Kidney (tissue), 14 donors: Measurements from ENCODE around the gene ATP1A3. TPM values are rescaled to one million over a fixed set of nuclear protein-coding genes. Genes with fewer than 3 reads are reported as not detected.

Experiments used
- DNase-seq, 5 donors: peaks; one replicate each; pipeline ENCODE4 v3.0.0-alpha.2; 2013 to 2020
- FAIRE-seq: peaks from 2 replicates; lab custom pipeline; 2012; peaks lifted over from hg19 to GRCh38; lab: Jason Lieb, UNC
- H3K27ac ChIP-seq, 2 donors: one replicate each; pipeline ENCODE4 v1.7.0; 2013; ENCODE audit warnings: low read depth in 2 of 2, low read length in 2 of 2, inconsistent platforms in 1 of 2
- H3K27me3 ChIP-seq: one replicate; pipeline ENCODE4 v1.7.1; 2013; ENCODE audit warnings: low read length, inconsistent platforms; ENCODE audit not compliant: control insufficient read depth, insufficient read depth
- H3K36me3 ChIP-seq, 3 donors: one replicate each; pipeline versions ENCODE4 v1.7.0 to v1.7.1; 2013; ENCODE audit warnings: low read length in 3 of 3, control low read depth in 1 of 3, inconsistent platforms in 1 of 3; ENCODE audit not compliant: insufficient read depth in 3 of 3, control insufficient read depth in 2 of 3
- H3K4me1 ChIP-seq, 3 donors: one replicate each; pipeline versions ENCODE4 v1.7.0 to v1.7.1; 2013; ENCODE audit warnings: low read length in 3 of 3, inconsistent platforms in 1 of 3, low read depth in 1 of 3; ENCODE audit not compliant: control insufficient read depth in 2 of 3, insufficient read depth in 2 of 3
- H3K4me3 ChIP-seq, 3 donors: one replicate each; pipeline versions ENCODE4 v1.7.0 to v1.8.1; 2013; ENCODE audit warnings: low read length in 3 of 3, control low read depth in 1 of 3, inconsistent platforms in 1 of 3
- H3K9ac ChIP-seq, 3 donors: one replicate each; pipeline versions ENCODE4 v1.7.0 to v1.7.1; 2013; ENCODE audit warnings: low read length in 3 of 3, control low read depth in 1 of 3, inconsistent platforms in 1 of 3
- H3K9me3 ChIP-seq, 3 donors: one replicate each; pipeline versions ENCODE4 v1.7.0 to v1.7.1; 2013; ENCODE audit warnings: low read length in 3 of 3, control low read depth in 1 of 3, inconsistent platforms in 1 of 3; ENCODE audit not compliant: control insufficient read depth in 2 of 3, insufficient read depth in 1 of 3
- intact Hi-C: fragments of 100-400 bp; cut with DNase I; formaldehyde crosslinking; loops from one replicate; pipeline ENCODE4 v1.11.1; 2022
- polyA plus RNA-seq: library from polyadenylated mRNA; stranded (reverse); fragments of 350-450 nt; fragmentation: Illumina TruSeq; extraction: RNeasy Lipid Tissue Mini Kit (QIAGEN cat#74804); gene quantifications from one replicate; pipeline ENCODE4 v1.2.3, GENCODE V29; 2014; ENCODE audit warnings: low read depth, low replicate concordance; ENCODE audit not compliant: insufficient read depth
- total RNA-seq: library from RNA; stranded (reverse); fragmentation: NEBNext Ultra II Directional; extraction: Animal tissue kit (Norgen Biotek cat#: 25700); gene quantifications from one replicate; pipeline ENCODE4 v1.2.1, GENCODE V29; 2021
- TF ChIP-seq, protein P1 (sequence below): IDR thresholded peaks from 3 replicates; pipeline ENCODE4 v1.5.1; 2012; ENCODE audit warnings: mild to moderate bottlenecking, moderate library complexity, borderline replicate concordance; ENCODE audit not compliant: insufficient read depth; ENCODE audit errors: extremely low read depth
- donor health status: control.
- donor health status: control.
- donor health status: control.
- donor health status: control.
- donor health status: control.
- donor health status: DM: yes; HTN: yes; CAD: no.
- donor health status: Normal renal cell carcinoma (clear cell type).

The ATP1A3 gene
- total and polyA plus RNA-seq, 2 donors from 2014 or later = not detected

DNA sequence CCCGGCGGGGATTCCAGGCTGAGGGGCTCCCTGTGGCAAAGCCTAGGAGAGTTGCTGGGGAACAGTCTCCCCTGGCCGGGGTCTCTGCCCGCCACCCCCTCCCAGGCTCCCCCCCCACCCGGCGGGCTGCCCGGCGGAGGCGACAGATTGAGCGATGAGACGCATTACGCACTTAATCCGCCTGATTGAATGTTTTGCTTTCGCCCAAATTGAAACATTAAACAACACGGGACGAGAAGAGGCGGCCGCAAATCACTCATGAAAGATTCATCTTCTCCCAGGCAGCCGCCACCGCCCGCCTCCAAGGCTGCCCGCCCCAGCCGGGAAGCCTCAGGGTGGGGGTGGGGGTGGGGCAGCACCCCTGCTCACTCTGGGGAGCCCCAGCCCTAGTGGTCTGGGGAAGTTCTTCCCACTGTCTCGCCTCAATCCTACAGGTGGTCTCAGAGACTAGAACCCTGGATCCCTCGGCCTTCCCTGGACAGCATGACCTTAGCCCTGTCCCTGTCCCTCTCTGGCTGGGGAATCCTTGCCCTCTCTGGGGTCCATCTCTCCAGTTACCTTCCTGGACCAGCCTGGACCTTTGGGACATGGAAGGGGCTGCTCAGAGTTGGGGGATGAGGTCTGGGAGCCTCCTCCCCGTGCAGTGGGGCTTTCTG, 58.1 kb downstream of the ATP1A3 start:
- H3K4me3 ChIP-seq = no peak overlapping the region
- H3K9ac ChIP-seq = no peak overlapping the region
- H3K27me3 ChIP-seq = peaks cover 44% of the 10 kb centered on the region
- no peaks in the 10 kb centered on the region for H3K4me1 ChIP-seq
- no peak overlapping the region for H3K27ac ChIP-seq
- DNase-seq = no peak
- TF ChIP-seq, protein P1, sequence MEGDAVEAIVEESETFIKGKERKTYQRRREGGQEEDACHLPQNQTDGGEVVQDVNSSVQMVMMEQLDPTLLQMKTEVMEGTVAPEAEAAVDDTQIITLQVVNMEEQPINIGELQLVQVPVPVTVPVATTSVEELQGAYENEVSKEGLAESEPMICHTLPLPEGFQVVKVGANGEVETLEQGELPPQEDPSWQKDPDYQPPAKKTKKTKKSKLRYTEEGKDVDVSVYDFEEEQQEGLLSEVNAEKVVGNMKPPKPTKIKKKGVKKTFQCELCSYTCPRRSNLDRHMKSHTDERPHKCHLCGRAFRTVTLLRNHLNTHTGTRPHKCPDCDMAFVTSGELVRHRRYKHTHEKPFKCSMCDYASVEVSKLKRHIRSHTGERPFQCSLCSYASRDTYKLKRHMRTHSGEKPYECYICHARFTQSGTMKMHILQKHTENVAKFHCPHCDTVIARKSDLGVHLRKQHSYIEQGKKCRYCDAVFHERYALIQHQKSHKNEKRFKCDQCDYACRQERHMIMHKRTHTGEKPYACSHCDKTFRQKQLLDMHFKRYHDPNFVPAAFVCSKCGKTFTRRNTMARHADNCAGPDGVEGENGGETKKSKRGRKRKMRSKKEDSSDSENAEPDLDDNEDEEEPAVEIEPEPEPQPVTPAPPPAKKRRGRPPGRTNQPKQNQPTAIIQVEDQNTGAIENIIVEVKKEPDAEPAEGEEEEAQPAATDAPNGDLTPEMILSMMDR = no peak
- H3K36me3 ChIP-seq = no peaks in the 10 kb centered on the region
- intact Hi-C loops = no loop called here
- no peak for FAIRE-seq
- H3K9me3 ChIP-seq = no peaks in the 10 kb centered on the region

DNA sequence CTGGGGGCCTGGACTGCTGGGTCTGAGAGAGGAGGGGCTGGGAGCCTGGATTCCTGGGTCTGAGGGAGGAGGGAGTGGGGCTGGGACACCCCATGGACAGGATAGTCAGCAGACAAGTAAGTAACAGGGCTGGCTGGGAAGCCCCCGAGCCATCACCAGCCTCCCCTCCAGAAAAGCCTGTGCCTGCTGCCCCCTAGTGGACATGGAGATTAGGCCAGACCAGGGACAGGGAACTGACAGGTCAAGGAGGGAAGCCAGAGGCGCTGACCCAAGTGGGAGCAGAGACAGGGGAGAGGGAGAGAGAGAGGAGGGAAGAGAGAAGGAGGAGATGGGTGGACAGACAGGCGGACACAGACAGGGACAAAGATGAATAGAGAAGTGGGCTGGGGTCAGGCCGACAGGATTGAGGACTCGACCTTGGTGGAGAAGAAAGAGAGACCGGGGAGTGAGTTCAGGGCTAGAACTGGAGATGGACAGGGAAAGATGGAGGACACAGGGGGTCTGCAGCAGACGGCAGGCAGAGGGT, 59.1 kb downstream of the ATP1A3 start:
- TF ChIP-seq, protein P1 = peak; percentile 67
- no peak for FAIRE-seq
- no peaks in the 10 kb centered on the region for H3K9me3 ChIP-seq
- H3K9ac ChIP-seq = no peak overlapping the region
- DNase-seq = peak; percentile 71 to 87 (median 73)
- H3K27me3 ChIP-seq = peaks cover 54% of the 10 kb centered on the region
- intact Hi-C loops = no loop called here
- H3K27ac ChIP-seq = no peak overlapping the region
- no peaks in the 10 kb centered on the region for H3K4me1 ChIP-seq
- no peaks in the 10 kb centered on the region for H3K36me3 ChIP-seq
- no peak overlapping the region for H3K4me3 ChIP-seq

GRCh38 chr19:41933693-41934426, 60.2 kb downstream of the ATP1A3 start:
- Histone ChIP-seq H3K4me1 (peaks cover 0 to 3% (median 3%) of the 10 kb centered on the region in 3 donors), H3K36me3 (no peaks in the 10 kb centered on the region), H3K9ac (no peak overlapping the region), H3K27me3 (peaks cover 63% of the 10 kb centered on the region), H3K4me3 (no peak overlapping the region), H3K9me3 (no peaks in the 10 kb centered on the region), H3K27ac (no peak overlapping the region)
- intact Hi-C loops = no loop called here
- DNase-seq = no peak
- TF ChIP-seq, protein P1 = no peak
- FAIRE-seq = no peak
